HCT116 (cell line): ENCODE measurements around the gene CA10.

Experiments used
- CEBPB ChIP-seq: IDR thresholded peaks from 2 replicates; pipeline ENCODE4 v1.6.1; 2012; ENCODE audit warnings: low read depth
- CTCF ChIP-seq, 3 experiments: fragments of 200-600 bp in 1 of 3; sonication (generic) in 1 of 3; IDR thresholded peaks in 2 of 3; conservative IDR thresholded peaks in 1 of 3; 2 replicates each; pipeline ENCODE4 v1.5.1; 2012 to 2017; ENCODE audit warnings: low read depth in 2 of 3, low read length in 2 of 3, antibody characterized with exemption in 1 of 3, borderline replicate concordance in 1 of 3, control low read depth in 1 of 3, mild to moderate bottlenecking in 1 of 3, mixed read lengths in 1 of 3, mixed run types in 1 of 3, moderate library complexity in 1 of 3; ENCODE audit not compliant: insufficient read depth in 1 of 3
- EZH2 ChIP-seq: fragments of 200-600 bp; sonication (generic); IDR thresholded peaks from 2 replicates; pipeline ENCODE4 v1.6.1; 2017; ENCODE audit warnings: antibody characterized with exemption, mixed run types
- POLR2AphosphoS5 ChIP-seq: IDR thresholded peaks from 2 replicates; pipeline ENCODE4 v1.6.1; 2011; ENCODE audit warnings: mild to moderate bottlenecking, low read depth, low read length, moderate library complexity
- ZBTB33 ChIP-seq: IDR thresholded peaks from 2 replicates; pipeline ENCODE4 v1.6.1; 2011; ENCODE audit warnings: mild to moderate bottlenecking, low read length, moderate library complexity; ENCODE audit not compliant: insufficient replicate concordance; ENCODE audit errors: extremely low read depth
- ZNF274 ChIP-seq: fragments of 200-500 bp; sonication (Bioruptor generic); IDR thresholded peaks from 2 replicates; pipeline ENCODE4 v1.6.1; 2014; ENCODE audit warnings: mild to moderate bottlenecking, low read depth, low read length, inconsistent platforms
- TF ChIP-seq, protein P1 (sequence below): IDR thresholded peaks from 2 replicates; pipeline ENCODE4 v1.6.1; 2012

- TF ChIP-seq CTCF (IDR thresholded peaks at IDR 0.05 in 2 of 3, conservative IDR thresholded peaks at IDR 0.05 in 1 of 3; ENCODE audit: borderline replicate concordance in 1 of 3, insufficient read depth in 1 of 3, low read depth in 2 of 3, low read length in 2 of 3) (no peak), EZH2 (no peak), ZBTB33 (no peak), POLR2AphosphoS5 (no peak), CEBPB (no peak), ZNF274 (no peak)
- TF ChIP-seq, protein P1, sequence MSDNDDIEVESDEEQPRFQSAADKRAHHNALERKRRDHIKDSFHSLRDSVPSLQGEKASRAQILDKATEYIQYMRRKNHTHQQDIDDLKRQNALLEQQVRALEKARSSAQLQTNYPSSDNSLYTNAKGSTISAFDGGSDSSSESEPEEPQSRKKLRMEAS = no peak
These were observed 508.3 kb downstream of the CA10 start for GRCh38 chr17:51650202-51650601.
